Measurements from ENCODE around the gene CDH23. TPM values are rescaled to one million over a fixed set of nuclear protein-coding genes. Genes with fewer than 3 reads are reported as not detected.

Gene CDH23
- polyA plus RNA-seq, 1 donor from 2014 or later: 6.6 TPM

- Histone ChIP-seq H4K20me1 (ENCODE audit: insufficient read depth) (no peaks in the 10 kb centered on the region), H3K4me3 (ENCODE audit: low read length) (no peak overlapping the region), H3K27me3 (ENCODE audit: insufficient read depth, low read depth, low read length) (no peaks in the 10 kb centered on the region), H3K9ac (ENCODE audit: low read length) (no peak overlapping the region), H3K9me2 (ENCODE audit: insufficient read depth, low read length) (no peaks in the 10 kb centered on the region), H3K4me2 (ENCODE audit: low read length) (no peak overlapping the region), H2AFZ (ENCODE audit: low read depth, low read length) (no peak overlapping the region), H3K27ac (ENCODE audit: low read length) (no peak overlapping the region), H3K9me3 (ENCODE audit: low read length) (no peaks in the 10 kb centered on the region), H3K36me3 (ENCODE audit: insufficient read depth, low read length) (no peaks in the 10 kb centered on the region), H3K79me2 (replicated peaks; ENCODE audit: insufficient read depth, low read length) (no peaks in the 10 kb centered on the region), H3F3A (ENCODE audit: insufficient read depth, low read length, poor library complexity, severe bottlenecking) (no peaks in the 10 kb centered on the region)
- TF ChIP-seq TAF1 (IDR thresholded peaks at IDR 0.05; ENCODE audit: low read depth) (no peak), POLR2AphosphoS5 (IDR thresholded peaks at IDR 0.05) (no peak), RAD21 (conservative IDR thresholded peaks at IDR 0.05) (no peak), SMC3 (conservative IDR thresholded peaks at IDR 0.05; ENCODE audit: poor library complexity) (no peak), CTCF (IDR thresholded peaks at IDR 0.05; ENCODE audit: poor library complexity, severe bottlenecking) (no peak), EP300 (conservative IDR thresholded peaks at IDR 0.05; ENCODE audit: poor library complexity, severe bottlenecking) (no peak), MXI1 (conservative IDR thresholded peaks at IDR 0.05; ENCODE audit: poor library complexity, severe bottlenecking) (no peak), REST (IDR thresholded peaks at IDR 0.05; ENCODE audit: borderline replicate concordance) (no peak), EZH2 (IDR thresholded peaks at IDR 0.05; ENCODE audit: borderline replicate concordance, insufficient read depth, low read length, poor library complexity, severe bottlenecking) (no peak)
Observed at GRCh38 chr10:71691405-71691804, 294.7 kb downstream of the CDH23 start.

GRCh38 chr10:71692598-71693306 is 296.0 kb downstream of the CDH23 start:
- Histone ChIP-seq H3K27ac (ENCODE audit: low read length) (no peak overlapping the region), H3K27me3 (ENCODE audit: insufficient read depth, low read depth, low read length) (no peaks in the 10 kb centered on the region), H3K4me2 (ENCODE audit: low read length) (no peak overlapping the region), H3F3A (ENCODE audit: insufficient read depth, low read length, poor library complexity, severe bottlenecking) (no peaks in the 10 kb centered on the region), H3K9me2 (ENCODE audit: insufficient read depth, low read length) (no peaks in the 10 kb centered on the region), H3K36me3 (ENCODE audit: insufficient read depth, low read length) (no peaks in the 10 kb centered on the region), H2AFZ (ENCODE audit: low read depth, low read length) (no peak overlapping the region), H4K20me1 (ENCODE audit: insufficient read depth) (no peaks in the 10 kb centered on the region), H3K4me3 (ENCODE audit: low read length) (no peak overlapping the region), H3K9ac (ENCODE audit: low read length) (no peak overlapping the region), H3K79me2 (replicated peaks; ENCODE audit: insufficient read depth, low read length) (no peaks in the 10 kb centered on the region), H3K9me3 (ENCODE audit: low read length) (no peaks in the 10 kb centered on the region)
- TF ChIP-seq POLR2AphosphoS5 (IDR thresholded peaks at IDR 0.05): no peak
- no peak for TF ChIP-seq SMC3 (conservative IDR thresholded peaks at IDR 0.05; ENCODE audit: poor library complexity)
- no peak for TF ChIP-seq EP300 (conservative IDR thresholded peaks at IDR 0.05; ENCODE audit: poor library complexity, severe bottlenecking)
- TF ChIP-seq CTCF (IDR thresholded peaks at IDR 0.05; ENCODE audit: poor library complexity, severe bottlenecking): no peak
- TF ChIP-seq RAD21 (conservative IDR thresholded peaks at IDR 0.05): no peak

Measured in neural cell (in vitro differentiated cells).